OCI-LY7 (cell line): ENCODE data around the gene SPTBN2.

Source experiments
- CTCF ChIP-seq: fragments of 200-600 bp; sonication (generic); conservative IDR thresholded peaks from 2 replicates; pipeline ENCODE4 v1.5.1; 2014; ENCODE audit warnings: mild to moderate bottlenecking, antibody characterized with exemption, low read length, moderate library complexity, mixed read lengths
- EZH2phosphoT487 ChIP-seq: fragments of 200-600 bp; sonication (generic); IDR thresholded peaks from 2 replicates; pipeline ENCODE4 v1.6.1; 2018; ENCODE audit warnings: low read depth, borderline replicate concordance, mild to moderate bottlenecking, mixed run types, antibody characterized with exemption, low read length, moderate library complexity, mixed read lengths

- TF ChIP-seq CTCF (no peak), EZH2phosphoT487 (no peak)
Observed at GRCh38 chr11:66706989-66707388, 22.0 kb downstream of the SPTBN2 start.
